ENCODE data around the gene FRY.
A peak's percentile ranks its signal among the peaks of the same experiment; 100 is the strongest.

The FRY gene

DNA sequence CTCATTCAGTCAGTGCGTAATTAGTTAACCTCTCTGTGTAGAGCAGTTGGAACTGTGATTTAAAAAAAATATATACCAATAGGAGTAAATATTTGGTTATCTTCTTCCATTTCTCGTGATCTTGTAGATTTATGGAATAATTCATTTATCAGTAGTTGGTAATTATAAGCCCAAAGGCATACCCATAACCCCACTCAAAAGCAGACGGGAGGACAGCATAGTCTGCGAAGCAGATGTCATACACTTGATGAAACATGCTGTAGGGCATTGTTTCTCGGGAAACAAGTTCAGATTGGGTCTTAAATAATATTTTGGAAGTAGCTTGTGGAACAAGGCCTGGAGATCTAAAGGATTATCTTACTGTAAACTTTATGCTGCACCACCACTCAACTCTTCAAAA lies 119.7 kb downstream of the FRY start:
- H3K4me3 ChIP-seq (replicated peaks; ENCODE audit: low read depth, low read length): no peak overlapping the region
- TF ChIP-seq, protein P1, sequence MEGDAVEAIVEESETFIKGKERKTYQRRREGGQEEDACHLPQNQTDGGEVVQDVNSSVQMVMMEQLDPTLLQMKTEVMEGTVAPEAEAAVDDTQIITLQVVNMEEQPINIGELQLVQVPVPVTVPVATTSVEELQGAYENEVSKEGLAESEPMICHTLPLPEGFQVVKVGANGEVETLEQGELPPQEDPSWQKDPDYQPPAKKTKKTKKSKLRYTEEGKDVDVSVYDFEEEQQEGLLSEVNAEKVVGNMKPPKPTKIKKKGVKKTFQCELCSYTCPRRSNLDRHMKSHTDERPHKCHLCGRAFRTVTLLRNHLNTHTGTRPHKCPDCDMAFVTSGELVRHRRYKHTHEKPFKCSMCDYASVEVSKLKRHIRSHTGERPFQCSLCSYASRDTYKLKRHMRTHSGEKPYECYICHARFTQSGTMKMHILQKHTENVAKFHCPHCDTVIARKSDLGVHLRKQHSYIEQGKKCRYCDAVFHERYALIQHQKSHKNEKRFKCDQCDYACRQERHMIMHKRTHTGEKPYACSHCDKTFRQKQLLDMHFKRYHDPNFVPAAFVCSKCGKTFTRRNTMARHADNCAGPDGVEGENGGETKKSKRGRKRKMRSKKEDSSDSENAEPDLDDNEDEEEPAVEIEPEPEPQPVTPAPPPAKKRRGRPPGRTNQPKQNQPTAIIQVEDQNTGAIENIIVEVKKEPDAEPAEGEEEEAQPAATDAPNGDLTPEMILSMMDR (IDR thresholded peaks at IDR 0.05; ENCODE audit: low read length, missing control alignments): no peak
- no peak for DNase-seq (ENCODE audit: low read depth)

- TF ChIP-seq, protein P1 (IDR thresholded peaks at IDR 0.05; ENCODE audit: low read length, missing control alignments): no peak
- H3K4me3 ChIP-seq (replicated peaks; ENCODE audit: low read depth, low read length): no peak overlapping the region
- DNase-seq (ENCODE audit: low read depth): peak; percentile 80
Observed at GRCh38 chr13:32153056-32153455, 121.5 kb downstream of the FRY start.

DNA sequence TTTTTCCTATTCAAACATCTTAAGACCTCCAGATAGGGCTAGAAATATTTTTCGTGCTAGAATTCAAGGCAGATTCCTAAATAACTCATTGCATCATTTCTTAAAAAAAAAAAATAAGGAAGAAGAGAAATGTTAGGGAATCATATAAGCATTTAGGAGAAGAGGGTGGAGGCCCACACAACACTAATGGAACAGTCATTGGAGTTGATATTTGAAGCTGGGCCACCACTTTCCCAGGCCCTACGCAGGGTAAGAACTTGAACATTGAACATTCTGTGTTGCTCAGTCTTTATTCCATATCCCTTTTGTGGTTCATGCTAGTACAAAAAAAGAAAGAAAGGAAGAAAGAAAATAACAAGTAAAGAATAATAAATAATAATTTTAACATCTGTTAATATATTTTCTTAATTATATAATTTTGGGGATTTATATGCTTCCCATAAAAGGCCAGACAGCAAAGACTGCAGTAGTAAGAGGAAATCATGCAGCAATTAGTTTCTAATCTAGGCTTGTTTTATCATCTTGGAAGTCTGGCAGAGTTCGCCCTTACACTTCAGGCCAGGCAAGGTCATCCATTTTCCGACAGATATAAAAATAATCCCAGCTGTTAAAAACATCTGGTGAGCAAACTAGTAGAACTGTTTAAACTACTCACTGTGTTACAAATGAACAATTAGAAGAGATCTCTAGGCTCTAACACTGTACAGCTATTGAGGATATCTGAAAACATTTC lies 127.7 kb downstream of the FRY start:
- DNase-seq (ENCODE audit: low read depth): no peak
- H3K4me3 ChIP-seq (replicated peaks; ENCODE audit: low read depth, low read length): no peak overlapping the region
- TF ChIP-seq, protein P1 (IDR thresholded peaks at IDR 0.05; ENCODE audit: low read length, missing control alignments): no peak

- TF ChIP-seq, protein P1 (IDR thresholded peaks at IDR 0.05; ENCODE audit: low read length, missing control alignments): no peak
- H3K4me3 ChIP-seq (replicated peaks; ENCODE audit: low read depth, low read length): no peak overlapping the region
- no peak for DNase-seq (ENCODE audit: low read depth)
Observed at GRCh38 chr13:32162395-32163005, 130.9 kb downstream of the FRY start.

DNA sequence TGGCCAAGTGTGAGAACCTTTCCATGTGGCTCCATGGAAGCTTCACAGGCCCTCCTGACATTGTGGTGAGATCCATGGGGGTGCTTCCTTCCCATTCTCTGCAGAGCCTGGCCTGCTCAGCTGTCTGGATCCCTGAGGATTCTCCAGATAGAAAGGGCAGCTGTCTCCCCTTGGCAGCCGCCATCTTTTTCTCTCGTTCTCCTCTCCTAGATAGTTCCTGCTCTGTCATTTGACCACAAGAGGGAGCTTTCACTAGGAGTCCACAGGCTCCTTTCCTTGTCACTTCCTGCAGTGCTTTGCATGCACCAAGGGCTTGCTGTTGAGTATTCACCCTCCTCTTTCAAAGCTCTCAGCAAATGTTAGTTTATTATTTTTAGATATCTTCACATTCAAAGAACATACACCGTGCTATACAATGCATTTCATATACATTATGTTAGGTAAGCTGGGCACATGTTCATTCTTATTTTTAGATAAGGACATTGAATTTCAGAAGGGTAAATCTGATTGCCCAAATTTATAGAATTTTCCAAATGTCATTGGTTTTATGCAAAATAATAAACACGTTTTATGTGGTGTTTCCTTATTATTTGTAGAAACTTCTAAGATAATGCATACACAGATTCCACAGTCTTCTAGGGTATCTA lies 133.2 kb downstream of the FRY start:
- TF ChIP-seq, protein P1 (IDR thresholded peaks at IDR 0.05; ENCODE audit: low read length, missing control alignments): peak; percentile 86
- H3K4me3 ChIP-seq (replicated peaks; ENCODE audit: low read depth, low read length): no peak overlapping the region
- DNase-seq (ENCODE audit: low read depth): peak; percentile 82

- TF ChIP-seq, protein P1 (IDR thresholded peaks at IDR 0.05; ENCODE audit: low read length, missing control alignments): no peak
- H3K4me3 ChIP-seq (replicated peaks; ENCODE audit: low read depth, low read length): no peak overlapping the region
- no peak for DNase-seq (ENCODE audit: low read depth)
Observed at GRCh38 chr13:32165796-32166195, 134.2 kb downstream of the FRY start.

Data from fibroblast of pulmonary artery (primary cell).